HEK293 (cell line): ENCODE measurements around the gene TSPAN9.

ENCODE experiments used
- CTCF ChIA-PET: fragments of 350-600 bp; formaldehyde crosslinking; extraction: SDS; loops from one replicate; lab custom pipeline; 2021; ENCODE audit warnings: antibody characterized with exemption; lab: Yijun Ruan, JAX
- POLR2A ChIA-PET: fragments of 300-600 bp; formaldehyde crosslinking; extraction: SDS; loops from one replicate; lab custom pipeline; 2020; ENCODE audit warnings: antibody characterized with exemption, inconsistent platforms; lab: Yijun Ruan, JAX
- H3K27ac ChIP-seq: fragments of 200-500 bp; sonication (Bioruptor generic); 2 replicates; pipeline ENCODE4 v1.5.1; 2014; ENCODE audit warnings: low read depth, low read length, control low read depth, inconsistent platforms; ENCODE audit errors: extremely low read depth
- H3K36me3 ChIP-seq, 2 experiments: fragments of 200-500 bp in 1 of 2; sonication (Bioruptor generic) in 1 of 2; 1 replicate in 1 of 2; 2 replicates in 1 of 2; pipeline ENCODE4 v1.5.1; 2014 to 2017; ENCODE audit warnings: inconsistent platforms in 2 of 2, low read length in 2 of 2; ENCODE audit not compliant: control insufficient read depth in 2 of 2, insufficient read depth in 1 of 2
- H3K4me1 ChIP-seq: fragments of 200-500 bp; sonication (Bioruptor generic); 2 replicates; pipeline ENCODE4 v1.5.1; 2014; ENCODE audit warnings: mild to moderate bottlenecking, low read length, inconsistent platforms; ENCODE audit not compliant: control insufficient read depth, insufficient read depth
- H3K4me3 ChIP-seq: 2 replicates; pipeline ENCODE4 v1.5.1; 2011; ENCODE audit warnings: low read depth, mild to moderate bottlenecking, control low read depth, low read length, moderate library complexity
- H3K9me3 ChIP-seq: fragments of 200-500 bp; sonication (Bioruptor generic); 2 replicates; pipeline ENCODE4 v1.5.1; 2014; ENCODE audit warnings: low read depth, low read length, inconsistent platforms; ENCODE audit not compliant: control insufficient read depth, insufficient read depth
- ATF2 ChIP-seq: fragments of 450-650 bp; formaldehyde crosslinking; IDR thresholded peaks from 2 replicates; pipeline ENCODE4 v1.5.1; 2016; ENCODE audit warnings: missing biosample characterization, missing genetic modification characterization, low read depth
- CTCF ChIP-seq: fragments of 450-650 bp; formaldehyde crosslinking; IDR thresholded peaks from 2 replicates; pipeline ENCODE4 v1.5.1; 2016; ENCODE audit warnings: missing biosample characterization, missing genetic modification characterization
- GFI1B ChIP-seq: fragments of 450-650 bp; formaldehyde crosslinking; IDR thresholded peaks from 2 replicates; pipeline ENCODE4 v1.5.1; 2016; ENCODE audit warnings: missing biosample characterization, missing genetic modification characterization
- GLI2 ChIP-seq: fragments of 450-650 bp; formaldehyde crosslinking; IDR thresholded peaks from 2 replicates; pipeline ENCODE4; 2017; ENCODE audit warnings: missing biosample characterization, missing genetic modification characterization, low read depth, borderline replicate concordance
- GLI4 ChIP-seq: fragments of 450-650 bp; formaldehyde crosslinking; IDR thresholded peaks from 2 replicates; pipeline ENCODE4 v1.5.1; 2016; ENCODE audit warnings: missing biosample characterization, missing genetic modification characterization
- MEIS1 ChIP-seq: sonication (generic); formaldehyde crosslinking; IDR thresholded peaks from 2 replicates; pipeline ENCODE4 v1.8.1; 2022; ENCODE audit warnings: missing genetic modification reagents, mild to moderate bottlenecking, borderline replicate concordance
- MYNN ChIP-seq: fragments of 450-650 bp; formaldehyde crosslinking; IDR thresholded peaks from 2 replicates; pipeline ENCODE4 v1.5.1; 2016; ENCODE audit warnings: missing biosample characterization, missing genetic modification characterization, borderline replicate concordance
- SETDB1 ChIP-seq: IDR thresholded peaks from one replicate; pipeline ENCODE4 v1.6.1; 2017; ENCODE audit warnings: mild to moderate bottlenecking, low read length, moderate library complexity, mixed read lengths; ENCODE audit not compliant: insufficient read length
- SP2 ChIP-seq: fragments of 450-650 bp; formaldehyde crosslinking; IDR thresholded peaks from 2 replicates; pipeline ENCODE4 v1.5.1; 2016; ENCODE audit warnings: missing biosample characterization, missing genetic modification characterization
- ZBTB17 ChIP-seq: fragments of 450-650 bp; formaldehyde crosslinking; IDR thresholded peaks from 2 replicates; pipeline ENCODE4 v1.5.1; 2016; ENCODE audit warnings: missing biosample characterization, missing genetic modification characterization
- ZIC2 ChIP-seq: fragments of 450-650 bp; formaldehyde crosslinking; IDR thresholded peaks from 2 replicates; pipeline ENCODE4 v1.5.1; 2016; ENCODE audit warnings: missing biosample characterization, missing genetic modification characterization
- ZNF146 ChIP-seq: fragments of 450-650 bp; formaldehyde crosslinking; IDR thresholded peaks from 2 replicates; pipeline ENCODE4 v1.5.1; 2016; ENCODE audit warnings: missing biosample characterization, missing genetic modification characterization
- ZNF2 ChIP-seq: fragments of 450-650 bp; formaldehyde crosslinking; IDR thresholded peaks from 2 replicates; pipeline ENCODE4 v1.5.1; 2016; ENCODE audit warnings: missing biosample characterization, missing genetic modification characterization
- ZNF23 ChIP-seq: fragments of 450-650 bp; formaldehyde crosslinking; IDR thresholded peaks from 2 replicates; pipeline ENCODE4 v1.5.1; 2016; ENCODE audit warnings: missing biosample characterization, missing genetic modification characterization, borderline replicate concordance
- ZNF354C ChIP-seq: fragments of 450-650 bp; formaldehyde crosslinking; IDR thresholded peaks from 2 replicates; pipeline ENCODE4 v1.5.1; 2016; ENCODE audit warnings: missing biosample characterization, missing genetic modification characterization, low read depth, borderline replicate concordance
- ZNF529 ChIP-seq: fragments of 450-650 bp; formaldehyde crosslinking; IDR thresholded peaks from 2 replicates; pipeline ENCODE4 v1.5.1; 2017; ENCODE audit warnings: missing genetic modification characterization, missing biosample characterization; ENCODE audit not compliant: insufficient replicate concordance
- ZNF707 ChIP-seq: fragments of 450-650 bp; formaldehyde crosslinking; IDR thresholded peaks from 2 replicates; pipeline ENCODE4 v1.5.1; 2016; ENCODE audit warnings: missing biosample characterization, missing genetic modification characterization
- ZNF776 ChIP-seq: fragments of 450-650 bp; formaldehyde crosslinking; IDR thresholded peaks from 2 replicates; pipeline ENCODE4 v1.5.0; 2017; ENCODE audit warnings: missing biosample characterization, missing genetic modification characterization, borderline replicate concordance
- ZNF792 ChIP-seq: fragments of 450-650 bp; formaldehyde crosslinking; IDR thresholded peaks from 2 replicates; pipeline ENCODE4 v1.5.1; 2016; ENCODE audit warnings: missing biosample characterization, missing genetic modification characterization
- ZSCAN16 ChIP-seq: fragments of 450-650 bp; formaldehyde crosslinking; IDR thresholded peaks from 2 replicates; pipeline ENCODE4 v1.5.1; 2016; ENCODE audit warnings: missing biosample characterization, missing genetic modification characterization
- ZSCAN30 ChIP-seq: fragments of 450-650 bp; IDR thresholded peaks from 2 replicates; pipeline ENCODE4 v1.5.1; 2018; ENCODE audit warnings: missing biosample characterization, mild to moderate bottlenecking, missing genetic modification characterization, moderate library complexity
- ZSCAN4 ChIP-seq: fragments of 450-650 bp; formaldehyde crosslinking; IDR thresholded peaks from 2 replicates; pipeline ENCODE4 v1.5.1; 2017; ENCODE audit warnings: missing biosample characterization, missing genetic modification characterization

Gene TSPAN9

GRCh38 chr12:3083241-3083920 lies 6.2 kb downstream of the TSPAN9 start:
- Histone ChIP-seq H3K9me3 (no peaks in the 10 kb centered on the region), H3K4me3 (no peak overlapping the region)
- CTCF ChIA-PET: interaction anchor here (0.9 to 3.4 kb wide), 2 partner anchors 10 to 43 kb away, joined by 3 to 13 read pairs; no protein-coding TSS in a partner anchor
- TF ChIP-seq ZNF23: peak; percentile 98
- no peak for TF ChIP-seq GLI2 (tag by site-specific recombination)
- no peak for TF ChIP-seq ATF2 (tag by site-specific recombination)
- no peak for TF ChIP-seq MYNN (tag by site-specific recombination)
- TF ChIP-seq ZSCAN4: no peak
- peak; percentile 32 for TF ChIP-seq SETDB1
- no peak for TF ChIP-seq GLI4
- TF ChIP-seq ZBTB17 (tag by site-specific recombination): peak; percentile 93
- TF ChIP-seq, all 188 proteins: peak for 3
- POLR2A ChIA-PET: no interaction called here
- H3K4me1 ChIP-seq: no peaks in the 10 kb centered on the region
- H3K36me3 ChIP-seq: peaks cover 0 to 13% of the 10 kb centered on the region in 2 experiments; a peak in 1 of 3 replicates
- H3K27ac ChIP-seq: no peak overlapping the region

- Histone ChIP-seq H3K4me3 (no peak overlapping the region), H3K4me1 (no peaks in the 10 kb centered on the region), H3K9me3 (no peaks in the 10 kb centered on the region), H3K36me3 (peaks cover 0 to 13% of the 10 kb centered on the region in 2 experiments; a peak in 1 of 3 replicates), H3K27ac (no peak overlapping the region)
- CTCF ChIA-PET: interaction anchor here (0.9 to 3.4 kb wide), 2 partner anchors 10 to 43 kb away, joined by 3 to 13 read pairs; no protein-coding TSS in a partner anchor
- POLR2A ChIA-PET: no interaction called here
- TF ChIP-seq MEIS1 (CRISPR knock-in tag) (no peak), ZNF529 (tag by site-specific recombination) (no peak), GLI4 (no peak), ZNF146 (tag by site-specific recombination) (no peak), ZIC2 (tag by site-specific recombination) (peak; percentile 94)
Measured at GRCh38 chr12:3083921-3084347, 6.8 kb downstream of the TSPAN9 start.

GRCh38 chr12:3084742-3085141 lies 7.6 kb downstream of the TSPAN9 start:
- no peaks in the 10 kb centered on the region for H3K9me3 ChIP-seq
- no peak overlapping the region for H3K4me3 ChIP-seq
- ChIA-PET POLR2A (no interaction called here), CTCF (interaction anchor here (0.5 kb wide), 1 partner anchor 9 kb away, joined by 3 read pairs; no protein-coding TSS in a partner anchor)
- TF ChIP-seq GFI1B (tag by site-specific recombination) (no peak), ZNF354C (tag by site-specific recombination) (no peak), SP2 (no peak), CTCF (tag by site-specific recombination) (no peak), ZNF792 (tag by site-specific recombination) (no peak), ZSCAN16 (tag by site-specific recombination) (no peak), ZNF707 (tag by site-specific recombination) (no peak), ZNF2 (tag by site-specific recombination) (no peak), ZSCAN30 (tag by site-specific recombination) (no peak), ZNF776 (tag by site-specific recombination) (no peak)
- peaks cover 0 to 13% of the 10 kb centered on the region in 2 experiments; a peak in 1 of 3 replicates for H3K36me3 ChIP-seq
- no peaks in the 10 kb centered on the region for H3K4me1 ChIP-seq
- no peak overlapping the region for H3K27ac ChIP-seq
